Measurements from ENCODE around the gene JARID2. TPM values are rescaled to one million over a fixed set of nuclear protein-coding genes. Genes with fewer than 3 reads are reported as not detected.
A peak's percentile ranks its signal among the peaks of the same experiment; 100 is the strongest.

JARID2 gene
- total RNA-seq, 2 experiments from 2014 or later: 25.4 to 25.5 TPM

DNA sequence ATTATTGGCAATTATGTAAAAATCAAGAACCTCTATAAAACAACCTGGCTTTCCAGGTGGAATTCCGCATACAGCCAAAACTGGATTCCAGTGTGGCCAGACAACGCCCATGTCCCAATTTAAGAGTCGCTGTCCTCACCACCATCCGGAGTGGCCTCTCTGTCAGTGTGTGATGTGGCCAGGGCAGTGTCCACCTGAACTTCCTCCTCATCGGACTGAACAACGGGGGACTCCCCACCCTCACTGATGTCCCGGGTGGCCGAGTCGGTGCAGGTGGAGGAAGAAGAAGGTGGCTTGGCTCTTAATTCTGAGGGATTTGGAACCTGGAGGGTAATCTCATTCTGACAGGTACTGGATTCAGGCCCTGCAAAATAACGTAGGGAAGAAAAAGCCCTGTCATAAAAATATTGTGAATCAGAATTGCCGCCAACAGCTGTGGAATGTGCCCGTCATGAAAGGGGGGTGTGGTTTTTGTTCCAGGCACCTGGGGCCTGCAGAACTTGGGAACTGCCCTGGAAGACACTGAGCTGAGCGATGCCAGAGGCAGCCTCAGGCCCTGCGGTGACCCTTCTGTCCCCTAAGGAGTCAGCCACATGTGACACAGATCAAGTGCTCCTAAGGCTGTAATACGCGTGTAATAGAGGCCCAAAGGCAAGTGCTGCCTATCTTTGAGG is 277.1 kb downstream of the JARID2 start:
- H3K27me3 Mint-ChIP-seq: no peaks in the 10 kb centered on the region
- DNase-seq: no peak
- intact Hi-C loops (cut with micrococcal nuclease): loop anchor here (5.0 kb wide), 1 partner anchor 99 kb away; no protein-coding TSS in a partner anchor
- POLR2A ChIA-PET: interaction anchor here (0.6 to 1.3 kb wide), 2 partner anchors 10 to 17 kb away, joined by 3 to 4 read pairs; no protein-coding TSS in a partner anchor
- TF ChIP-seq, protein P1, sequence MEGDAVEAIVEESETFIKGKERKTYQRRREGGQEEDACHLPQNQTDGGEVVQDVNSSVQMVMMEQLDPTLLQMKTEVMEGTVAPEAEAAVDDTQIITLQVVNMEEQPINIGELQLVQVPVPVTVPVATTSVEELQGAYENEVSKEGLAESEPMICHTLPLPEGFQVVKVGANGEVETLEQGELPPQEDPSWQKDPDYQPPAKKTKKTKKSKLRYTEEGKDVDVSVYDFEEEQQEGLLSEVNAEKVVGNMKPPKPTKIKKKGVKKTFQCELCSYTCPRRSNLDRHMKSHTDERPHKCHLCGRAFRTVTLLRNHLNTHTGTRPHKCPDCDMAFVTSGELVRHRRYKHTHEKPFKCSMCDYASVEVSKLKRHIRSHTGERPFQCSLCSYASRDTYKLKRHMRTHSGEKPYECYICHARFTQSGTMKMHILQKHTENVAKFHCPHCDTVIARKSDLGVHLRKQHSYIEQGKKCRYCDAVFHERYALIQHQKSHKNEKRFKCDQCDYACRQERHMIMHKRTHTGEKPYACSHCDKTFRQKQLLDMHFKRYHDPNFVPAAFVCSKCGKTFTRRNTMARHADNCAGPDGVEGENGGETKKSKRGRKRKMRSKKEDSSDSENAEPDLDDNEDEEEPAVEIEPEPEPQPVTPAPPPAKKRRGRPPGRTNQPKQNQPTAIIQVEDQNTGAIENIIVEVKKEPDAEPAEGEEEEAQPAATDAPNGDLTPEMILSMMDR (IDR thresholded peaks at IDR 0.05): no peak
- H3K27ac Mint-ChIP-seq: peak overlapping the region; percentile 76
- H3K9me3 Mint-ChIP-seq: peaks cover 9% of the 10 kb centered on the region
- peaks cover 15% of the 10 kb centered on the region for H3K4me1 Mint-ChIP-seq (ENCODE audit: low read depth)
- peaks cover 67% of the 10 kb centered on the region for H3K36me3 Mint-ChIP-seq (ENCODE audit: low read depth)
- no peak for ATAC-seq
- H3K4me3 Mint-ChIP-seq: no peak overlapping the region
- CTCF ChIA-PET: interaction anchor here (1.0 to 2.1 kb wide), 2 partner anchors 11 to 101 kb away, joined by 5 to 8 read pairs; no protein-coding TSS in a partner anchor

DNA sequence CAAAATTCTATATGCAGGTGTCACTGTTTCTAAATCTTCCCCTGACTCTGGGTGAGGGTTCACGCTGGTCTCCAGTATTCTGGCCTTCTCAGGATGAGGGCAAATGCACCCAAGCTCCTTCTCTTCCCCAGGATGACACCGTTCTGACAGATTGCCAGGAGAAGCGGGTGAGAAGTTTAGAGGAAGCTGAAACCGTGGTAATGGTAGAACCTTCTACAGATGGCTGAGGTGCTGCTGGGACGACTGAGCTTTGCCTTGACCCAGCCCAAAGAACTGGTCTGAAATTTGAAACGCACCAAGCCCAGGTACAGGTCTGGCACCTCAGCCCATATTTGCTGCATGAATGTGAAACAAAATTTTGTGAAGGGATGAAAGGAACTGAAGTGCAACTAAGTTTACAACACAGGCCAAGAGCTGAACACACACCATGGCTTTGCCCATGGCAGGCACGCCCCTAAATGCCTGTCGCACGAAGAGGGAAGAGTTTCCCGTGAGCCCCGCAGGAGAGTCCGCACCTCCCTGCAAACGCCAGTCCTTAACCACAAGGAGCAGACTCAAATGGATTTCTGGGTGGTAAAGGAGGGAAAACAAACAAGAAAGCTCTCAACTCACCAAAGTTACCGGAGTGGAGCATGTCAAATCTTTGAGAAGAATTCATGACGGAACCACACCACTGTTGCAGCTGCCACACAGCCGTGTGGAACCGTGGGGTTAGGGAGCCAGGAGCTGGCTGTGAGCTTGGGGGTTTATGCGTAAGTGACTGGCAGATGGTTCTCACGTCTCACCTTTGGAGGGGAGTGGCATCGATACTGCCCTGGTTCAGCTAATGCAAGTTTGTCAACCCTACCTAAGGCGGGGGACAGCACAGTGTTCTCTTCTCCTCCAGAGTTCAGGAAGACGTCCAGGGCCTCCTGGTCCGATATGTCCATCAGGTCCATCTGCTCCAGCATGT is 278.1 kb downstream of the JARID2 start:
- no peak overlapping the region for H3K4me3 Mint-ChIP-seq

GRCh38 chr6:15524861-15525401 is 279.1 kb downstream of the JARID2 start:
- H3K4me1 Mint-ChIP-seq (ENCODE audit: low read depth): peaks cover 15% of the 10 kb centered on the region
- no peak overlapping the region for H3K4me3 Mint-ChIP-seq
- peaks cover 66% of the 10 kb centered on the region for H3K36me3 Mint-ChIP-seq (ENCODE audit: low read depth)
- no peaks in the 10 kb centered on the region for H3K27me3 Mint-ChIP-seq
- H3K9me3 Mint-ChIP-seq: peaks cover 9% of the 10 kb centered on the region
- ATAC-seq (no peak), DNase-seq (no peak)
- H3K27ac Mint-ChIP-seq: no peak overlapping the region
- intact Hi-C loops (cut with micrococcal nuclease): loop anchor here (5.0 kb wide), 1 partner anchor 97 kb away; no protein-coding TSS in a partner anchor
- ChIA-PET POLR2A (interaction anchor here (1.0 kb wide), 1 partner anchor 8 kb away, joined by 3 read pairs; no protein-coding TSS in a partner anchor), CTCF (no interaction called here)
- TF ChIP-seq, protein P1 (IDR thresholded peaks at IDR 0.05): no peak

More for the DNA sequence above, 278.1 kb downstream of the JARID2 start:
- ATAC-seq (no peak), DNase-seq (no peak)
- Mint-ChIP-seq H3K36me3 (ENCODE audit: low read depth) (peaks cover 70% of the 10 kb centered on the region), H3K4me1 (ENCODE audit: low read depth) (peaks cover 15% of the 10 kb centered on the region), H3K9me3 (peaks cover 9% of the 10 kb centered on the region), H3K27me3 (no peaks in the 10 kb centered on the region), H3K27ac (peak overlapping the region; percentile 62)
- ChIA-PET POLR2A (no interaction called here), CTCF (no interaction called here)
- intact Hi-C loops (cut with micrococcal nuclease): loop anchor here (5.0 kb wide), 1 partner anchor 98 kb away; no protein-coding TSS in a partner anchor
- TF ChIP-seq, protein P1 (IDR thresholded peaks at IDR 0.05): no peak

GRCh38 chr6:15526212-15526701 is 280.4 kb downstream of the JARID2 start:
- Mint-ChIP-seq H3K27me3 (no peaks in the 10 kb centered on the region), H3K4me1 (ENCODE audit: low read depth) (peaks cover 21% of the 10 kb centered on the region), H3K36me3 (ENCODE audit: low read depth) (peaks cover 65% of the 10 kb centered on the region), H3K9me3 (peaks cover 9% of the 10 kb centered on the region), H3K4me3 (no peak overlapping the region), H3K27ac (peak overlapping the region; percentile 11)
- ChIA-PET CTCF (interaction anchor here (2.4 kb wide), 1 partner anchor 97 kb away, joined by 13 read pairs; no protein-coding TSS in a partner anchor), POLR2A (interaction anchor here (1.2 kb wide), 1 partner anchor 13 kb away, joined by 4 read pairs; no protein-coding TSS in a partner anchor)
- TF ChIP-seq, protein P1 (IDR thresholded peaks at IDR 0.05): no peak
- ATAC-seq (no peak), DNase-seq (no peak)
- intact Hi-C loops (cut with micrococcal nuclease): no loop called here
